Measurements from ENCODE around the gene NRCAM. TPM values are rescaled to one million over a fixed set of nuclear protein-coding genes. Genes with fewer than 3 reads are reported as not detected.

Gene NRCAM
- total and polyA plus RNA-seq, 2 of the 8 experiments (the other 6 are each of a cell fraction or from before 2014, with no cell fraction given): 2.7 to 3.8 TPM

DNA sequence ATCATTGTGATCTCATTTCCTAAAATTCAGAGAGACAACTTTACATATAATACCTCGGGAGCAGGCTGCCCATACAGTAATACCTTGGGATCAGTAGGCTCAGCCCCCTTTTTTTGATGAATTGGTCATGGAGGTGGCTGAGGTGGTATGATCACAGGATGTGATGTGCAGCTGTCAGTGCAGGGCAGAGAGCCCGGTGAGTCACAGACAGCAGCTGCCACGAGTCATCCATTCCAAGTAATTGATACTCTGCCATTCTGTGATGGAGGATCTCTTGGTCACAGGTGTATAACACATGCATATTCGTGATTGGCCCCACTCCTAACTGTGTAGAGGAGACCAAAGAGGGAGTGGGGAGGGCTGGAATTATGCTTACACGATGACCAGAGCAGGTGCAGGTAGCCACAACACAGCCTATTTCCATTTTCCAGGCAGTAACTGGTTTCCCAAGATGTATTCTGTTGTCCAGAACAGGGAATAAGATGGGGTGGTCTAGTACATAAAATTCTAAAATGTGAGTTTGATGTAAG, 14.1 kb downstream of the NRCAM start:
- H2AK5ac ChIP-seq (ENCODE audit: low read depth, low read length): no peak overlapping the region
- FAIRE-seq (no peak), DNase-seq (ENCODE audit: low read depth in 1 of 2, low spot score in 2 of 2) (no peak)
- ChIA-PET POLR2A (ENCODE audit: partially characterized antibody) (no interaction called here), CTCF (ENCODE audit: partially characterized antibody) (interaction anchor here (0.9 to 4.4 kb wide), 6 partner anchors 11 to 299 kb away, joined by 3 to 37 read pairs (median 4); no protein-coding TSS in a partner anchor)
- no peak overlapping the region for H3K23ac ChIP-seq (ENCODE audit: insufficient read length)
- no peaks in the 10 kb centered on the region for H3K9me3 ChIP-seq (ENCODE audit: insufficient read depth in 2 of 2, low read depth in 1 of 2, low read length in 1 of 2)
- H2BK120ac ChIP-seq (replicated peaks; ENCODE audit: low read depth, low read length): no peak overlapping the region
- H3K27me3 ChIP-seq (replicated peaks in 1 of 4; ENCODE audit: control insufficient read depth in 3 of 4, extremely low read depth in 1 of 4, insufficient read depth in 3 of 4, low read length in 3 of 4): no peaks in the 10 kb centered on the region
- no peak overlapping the region for H3K4me2 ChIP-seq (ENCODE audit: insufficient read depth in 1 of 2, low read depth in 2 of 2, low read length in 2 of 2)
- no peaks in the 10 kb centered on the region for H3K36me3 ChIP-seq (ENCODE audit: control insufficient read depth in 2 of 4, insufficient read depth in 4 of 4, low read length in 3 of 4)
- H3K18ac ChIP-seq (ENCODE audit: extremely low read depth, low read length): no peak overlapping the region
- no peak overlapping the region for H4K91ac ChIP-seq (replicated peaks; ENCODE audit: insufficient read length, low read length)
- no peak overlapping the region for H3K9ac ChIP-seq (replicated peaks in 1 of 4; ENCODE audit: extremely low read depth in 1 of 4, low read depth in 3 of 4, low read length in 3 of 4)
- 87% methylated on average over 5 of the region's 5 CpGs; no CpG with 5 or more reads in 1 of the 2 experiments for WGBS, 2 experiments (ENCODE audit: extremely low coverage in 1 of 2, insufficient coverage in 1 of 2, insufficient read length in 1 of 2, insufficient replicate concordance in 2 of 2, low coverage in 1 of 2, low lambda C conversion rate in 2 of 2, missing lambda C conversion rate in 1 of 2)
- no peak overlapping the region for H2BK5ac ChIP-seq (ENCODE audit: low read depth, low read length)
- no peak overlapping the region for H2BK20ac ChIP-seq (ENCODE audit: low read length)
- no peak overlapping the region for H4K5ac ChIP-seq (ENCODE audit: insufficient read length, low read depth, low read length)
- no peak overlapping the region for H3K27ac ChIP-seq (ENCODE audit: low read depth, low read length)
- no peaks in the 10 kb centered on the region for H3K79me2 ChIP-seq (ENCODE audit: control insufficient read depth in 1 of 2, insufficient read depth in 2 of 2, low read length in 2 of 2)
- H2BK15ac ChIP-seq (ENCODE audit: low read length): no peak overlapping the region
- H3K56ac ChIP-seq (replicated peaks; ENCODE audit: insufficient read length, low read depth, low read length): no peak overlapping the region
- H4K8ac ChIP-seq (ENCODE audit: extremely low read depth, insufficient read depth, low read length): no peak overlapping the region
- H3K4me1 ChIP-seq (replicated peaks in 1 of 4; ENCODE audit: control insufficient read depth in 3 of 4, insufficient read depth in 4 of 4, low read length in 3 of 4): no peaks in the 10 kb centered on the region
- no peaks in the 10 kb centered on the region for H3K23me2 ChIP-seq (ENCODE audit: low read depth, low read length)
- no peaks in the 10 kb centered on the region for H4K20me1 ChIP-seq (replicated peaks in 1 of 2; ENCODE audit: control insufficient read depth in 1 of 2, insufficient read depth in 2 of 2, low read length in 2 of 2)
- no peak overlapping the region for H3K4ac ChIP-seq (replicated peaks; ENCODE audit: insufficient read length, low read depth, low read length)
- H3K14ac ChIP-seq (ENCODE audit: insufficient read length): no peak overlapping the region
- no peak overlapping the region for H2AFZ ChIP-seq (ENCODE audit: low read length)
- no peak overlapping the region for H2BK12ac ChIP-seq (ENCODE audit: low read depth, low read length)
- H3K79me1 ChIP-seq (ENCODE audit: low read depth, low read length): no peaks in the 10 kb centered on the region
- no peak overlapping the region for H3K4me3 ChIP-seq (ENCODE audit: extremely low read depth in 1 of 4, insufficient read depth in 2 of 4, low read depth in 3 of 4, low read length in 4 of 4)
- TF ChIP-seq SRF (IDR thresholded peaks at IDR 0.05; ENCODE audit: low read depth, low read length) (no peak), EGR1 (IDR thresholded peaks at IDR 0.05; ENCODE audit: borderline replicate concordance, low read depth, low read length) (no peak), HDAC2 (IDR thresholded peaks at IDR 0.05; ENCODE audit: borderline replicate concordance in 1 of 2, low read depth in 2 of 2, low read length in 2 of 2) (no peak), CREB1 (IDR thresholded peaks at IDR 0.05) (no peak), JUND (IDR thresholded peaks at IDR 0.05; ENCODE audit: low read length) (no peak), CHD1 (IDR thresholded peaks at IDR 0.05; ENCODE audit: low read depth, low read length) (no peak), ATF3 (IDR thresholded peaks at IDR 0.05; ENCODE audit: insufficient read depth, low read depth, low read length) (no peak), TAF1 (IDR thresholded peaks at IDR 0.05; ENCODE audit: low read depth, low read length) (no peak), CHD2 (IDR thresholded peaks at IDR 0.05; ENCODE audit: low read length) (no peak), RNF2 (IDR thresholded peaks at IDR 0.05; ENCODE audit: borderline replicate concordance, low read depth, low read length, missing control alignments, poor library complexity, severe bottlenecking) (no peak), TCF12 (IDR thresholded peaks at IDR 0.05; ENCODE audit: low read depth, low read length) (no peak), TEAD4 (IDR thresholded peaks at IDR 0.05; ENCODE audit: low read depth, low read length) (no peak), BACH1 (IDR thresholded peaks at IDR 0.05; ENCODE audit: low read length) (no peak)
- TF ChIP-seq, protein P1, sequence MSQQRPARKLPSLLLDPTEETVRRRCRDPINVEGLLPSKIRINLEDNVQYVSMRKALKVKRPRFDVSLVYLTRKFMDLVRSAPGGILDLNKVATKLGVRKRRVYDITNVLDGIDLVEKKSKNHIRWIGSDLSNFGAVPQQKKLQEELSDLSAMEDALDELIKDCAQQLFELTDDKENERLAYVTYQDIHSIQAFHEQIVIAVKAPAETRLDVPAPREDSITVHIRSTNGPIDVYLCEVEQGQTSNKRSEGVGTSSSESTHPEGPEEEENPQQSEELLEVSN (IDR thresholded peaks at IDR 0.05): no peak

All from H1 (cell line).